ACC112 (cell line): ENCODE results near the gene IQUB.
"Not testable (repeated sequence)": the region's sequence is repeated elsewhere in the genome, so short reads cannot be mapped to it uniquely, and the experiment has no call there.

Source experiments
- H2AFZ ChIP-seq: fragments of 200-600 bp; sonication (generic); one replicate; pipeline ENCODE4 v1.6.0; 2017; ENCODE audit warnings: antibody characterized with exemption, low read length; ENCODE audit not compliant: unreplicated experiment
- H3K27ac ChIP-seq: fragments of 200-600 bp; sonication (generic); 2 replicates; pipeline ENCODE4 v1.5.1; 2014; ENCODE audit warnings: low read depth, mild to moderate bottlenecking, antibody characterized with exemption, low read length, moderate library complexity
- H3K27me3 ChIP-seq: fragments of 200-600 bp; sonication (generic); 2 replicates; pipeline ENCODE4 v1.6.1; 2014; ENCODE audit warnings: mild to moderate bottlenecking, antibody characterized with exemption, low read length, moderate library complexity, mixed read lengths; ENCODE audit not compliant: insufficient read depth
- H3K36me3 ChIP-seq: fragments of 200-600 bp; sonication (generic); 2 replicates; pipeline ENCODE4 v1.6.1; 2016; ENCODE audit warnings: mild to moderate bottlenecking, antibody characterized with exemption, low read length, moderate library complexity, mixed read lengths; ENCODE audit not compliant: insufficient read depth
- H3K4me1 ChIP-seq: fragments of 200-600 bp; sonication (generic); one replicate; pipeline ENCODE4 v1.6.1; 2016; ENCODE audit warnings: low read length, mixed read lengths; ENCODE audit not compliant: insufficient read depth, unreplicated experiment, control insufficient read depth
- H3K4me3 ChIP-seq: fragments of 200-600 bp; sonication (generic); 2 replicates; pipeline ENCODE4 v1.5.1; 2014; ENCODE audit warnings: mild to moderate bottlenecking, low read depth, low read length
- H3K79me2 ChIP-seq: fragments of 200-600 bp; sonication (generic); one replicate; pipeline ENCODE4 v1.6.0; 2016; ENCODE audit warnings: low read length; ENCODE audit not compliant: control insufficient read depth, unreplicated experiment, insufficient read depth

IQUB gene

GRCh38 chr7:123423622-123424021, 110.8 kb downstream of the IQUB start:
- Histone ChIP-seq H3K27ac (no peak overlapping the region), H3K4me1 (no peaks in the 10 kb centered on the region), H3K4me3 (no peak overlapping the region), H3K36me3 (no peaks in the 10 kb centered on the region), H3K79me2 (no peaks in the 10 kb centered on the region), H3K27me3 (no peaks in the 10 kb centered on the region), H2AFZ (no peak overlapping the region)

- no peaks in the 10 kb centered on the region for H3K36me3 ChIP-seq
- no peak overlapping the region for H3K27ac ChIP-seq
- no peaks in the 10 kb centered on the region for H3K4me1 ChIP-seq
- no peak overlapping the region for H3K4me3 ChIP-seq
- no peaks in the 10 kb centered on the region for H3K27me3 ChIP-seq
- no peak overlapping the region for H2AFZ ChIP-seq
- H3K79me2 ChIP-seq: no peaks in the 10 kb centered on the region
Observed at GRCh38 chr7:123417580-123417979, 116.8 kb downstream of the IQUB start.

- Histone ChIP-seq H3K36me3 (no peaks in the 10 kb centered on the region), H2AFZ (no peak overlapping the region), H3K27me3 (no peaks in the 10 kb centered on the region), H3K79me2 (no peaks in the 10 kb centered on the region), H3K27ac (no peak overlapping the region), H3K4me3 (no peak overlapping the region), H3K4me1 (peaks cover 6% of the 10 kb centered on the region)
Observed at GRCh38 chr7:123415625-123416024, 118.8 kb downstream of the IQUB start.

GRCh38 chr7:123410273-123410904, 124.0 kb downstream of the IQUB start:
- no peaks in the 10 kb centered on the region for H3K36me3 ChIP-seq
- peak overlapping the region; percentile 19 for H2AFZ ChIP-seq
- H3K27me3 ChIP-seq: no peaks in the 10 kb centered on the region
- no peak overlapping the region for H3K4me3 ChIP-seq
- no peaks in the 10 kb centered on the region for H3K79me2 ChIP-seq
- H3K4me1 ChIP-seq: peaks cover 13% of the 10 kb centered on the region
- no peak overlapping the region for H3K27ac ChIP-seq

DNA sequence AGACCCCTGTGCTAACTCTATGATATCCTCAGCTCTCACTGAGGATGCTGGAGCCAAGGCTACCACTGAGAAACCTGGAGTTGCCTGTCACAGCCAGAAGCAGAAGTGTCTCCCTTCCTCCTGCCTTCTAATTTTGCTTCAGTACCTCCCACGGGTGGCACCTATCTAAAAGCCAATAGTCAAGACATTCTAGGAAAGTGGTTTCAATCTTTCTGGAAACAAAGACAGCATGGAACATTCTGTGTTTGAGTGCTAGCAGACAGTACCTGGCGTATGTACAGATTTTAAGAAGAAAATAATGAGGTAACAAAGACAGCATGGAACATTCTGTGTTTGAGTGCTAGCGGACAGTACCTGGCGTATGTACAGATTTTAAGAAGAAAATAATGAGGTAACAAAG, 126.4 kb downstream of the IQUB start:
- not testable (repeated sequence) for H3K79me2 ChIP-seq, H3K36me3 ChIP-seq, H3K27me3 ChIP-seq, H3K4me3 ChIP-seq, H2AFZ ChIP-seq, H3K27ac ChIP-seq
- H3K4me1 ChIP-seq: peaks cover 13% of the 10 kb centered on the region
